SK-N-SH (cell line): ENCODE data around the gene SCTR. TPM values are rescaled to one million over a fixed set of nuclear protein-coding genes. Genes with fewer than 3 reads are reported as not detected.

Experiments used
- CTCF ChIA-PET: fragments of 300-600, 350-600 bp; formaldehyde crosslinking; extraction: SDS; loops from one replicate; lab custom pipeline; 2021; lab: Yijun Ruan, JAX
- POLR2A ChIA-PET: fragments of 350-600 bp; sonication (Branson Sonifier 250); formaldehyde crosslinking; extraction: SDS; loops from one replicate; lab custom pipeline; 2020; ENCODE audit warnings: antibody characterized with exemption, inconsistent platforms; lab: Yijun Ruan, JAX
- DNase-seq: peaks from one replicate; pipeline ENCODE4 v3.0.0; 2012
- H2AFZ ChIP-seq: fragments of 200-600 bp; sonication (generic); 2 replicates; pipeline ENCODE4 v1.8.1; 2016; ENCODE audit warnings: antibody characterized with exemption, mild to moderate bottlenecking, low read depth
- H3F3A ChIP-seq: fragments of 200-600 bp; sonication (generic); replicated peaks from 2 replicates; pipeline ENCODE3; 2016; ENCODE audit warnings: antibody characterized with exemption, mild to moderate bottlenecking; ENCODE audit not compliant: insufficient read depth
- H3K27ac ChIP-seq, 2 experiments: fragments of 200-500 bp in 1 of 2; fragments of 200-600 bp in 1 of 2; sonication (Bioruptor generic) in 1 of 2; sonication (generic), shearing (Covaris generic) in 1 of 2; 2 replicates each; pipeline versions ENCODE4 v1.5.1 to v1.6.1; 2014 to 2016; ENCODE audit warnings: low read depth in 2 of 2, inconsistent platforms in 1 of 2, low read length in 1 of 2, mild to moderate bottlenecking in 1 of 2, mixed read lengths in 1 of 2
- H3K27me3 ChIP-seq: fragments of 200-600 bp; sonication (generic), shearing (Covaris generic); 2 replicates; pipeline ENCODE4 v1.6.1; 2016; ENCODE audit warnings: mixed run types; ENCODE audit not compliant: insufficient read depth
- H3K36me3 ChIP-seq, 2 experiments: fragments of 200-500 bp in 1 of 2; fragments of 200-600 bp in 1 of 2; sonication (Bioruptor generic) in 1 of 2; sonication (generic) in 1 of 2; replicated peaks in 1 of 2; 2 replicates each; pipeline versions ENCODE3 to v1.5.1; 2014 to 2016; ENCODE audit warnings: low read length in 1 of 2, mild to moderate bottlenecking in 1 of 2; ENCODE audit not compliant: insufficient read depth in 2 of 2, control insufficient read depth in 1 of 2
- H3K4me1 ChIP-seq, 2 experiments: fragments of 200-500 bp in 1 of 2; fragments of 200-600 bp in 1 of 2; sonication (Bioruptor generic) in 1 of 2; sonication (generic), shearing (Covaris generic) in 1 of 2; 2 replicates each; pipeline versions ENCODE4 v1.5.1 to v1.6.1; 2014 to 2016; ENCODE audit warnings: low read depth in 1 of 2, low read length in 1 of 2, mixed run types in 1 of 2; ENCODE audit not compliant: insufficient read depth in 2 of 2, control insufficient read depth in 1 of 2
- H3K4me2 ChIP-seq: fragments of 200-600 bp; sonication (generic), shearing (Covaris generic); 2 replicates; pipeline ENCODE4 v1.6.1; 2017; ENCODE audit warnings: mixed run types
- H3K4me3 ChIP-seq, 2 experiments: fragments of 200-500 bp in 1 of 2; fragments of 200-600 bp in 1 of 2; sonication (Bioruptor generic) in 1 of 2; sonication (generic), shearing (Covaris generic) in 1 of 2; 2 replicates each; pipeline versions ENCODE4 v1.5.1 to v1.8.1; 2014 to 2016; ENCODE audit warnings: low read depth in 2 of 2, inconsistent platforms in 1 of 2, low read length in 1 of 2, mild to moderate bottlenecking in 1 of 2, mixed read lengths in 1 of 2, moderate library complexity in 1 of 2
- H3K79me2 ChIP-seq: fragments of 200-600 bp; sonication (generic); 2 replicates; pipeline ENCODE4 v1.8.1; 2017; ENCODE audit warnings: mild to moderate bottlenecking; ENCODE audit not compliant: insufficient read depth
- H3K9ac ChIP-seq: fragments of 200-600 bp; sonication (generic); 2 replicates; pipeline ENCODE4 v1.6.1; 2017; ENCODE audit warnings: mixed run types
- H3K9me2 ChIP-seq: fragments of 200-600 bp; sonication (generic); 2 replicates; pipeline ENCODE4 v1.6.1; 2017; ENCODE audit warnings: mixed run types
- H3K9me3 ChIP-seq: fragments of 200-600 bp; sonication (generic); 2 replicates; pipeline ENCODE4 v1.6.1; 2017; ENCODE audit warnings: mixed run types, mild to moderate bottlenecking, moderate library complexity
- H4K20me1 ChIP-seq: fragments of 200-600 bp; sonication (generic); 2 replicates; pipeline ENCODE4 v1.6.1; 2017; ENCODE audit warnings: mild to moderate bottlenecking, mixed run types; ENCODE audit not compliant: insufficient read depth
- ELF1 ChIP-seq: IDR thresholded peaks from 2 replicates; pipeline ENCODE4 v1.4.0; 2012
- GATA2 ChIP-seq: sonication (generic); formaldehyde crosslinking; IDR thresholded peaks from 2 replicates; pipeline ENCODE4 v1.5.0; 2020; ENCODE audit warnings: mild to moderate bottlenecking, missing genetic modification reagents
- IRF3 ChIP-seq: fragments of 150-350 bp; IDR thresholded peaks from 2 replicates; pipeline ENCODE4 v1.6.1; 2016; ENCODE audit warnings: mild to moderate bottlenecking, low read depth, low read length
- MAX ChIP-seq: IDR thresholded peaks from 2 replicates; pipeline ENCODE4 v1.4.0; 2012; ENCODE audit warnings: low read depth
- MEF2A ChIP-seq: IDR thresholded peaks from 2 replicates; pipeline ENCODE4 v1.4.0; 2012; ENCODE audit warnings: low read depth, borderline replicate concordance
- NRF1 ChIP-seq: IDR thresholded peaks from 2 replicates; pipeline ENCODE4 v1.6.1; 2012; ENCODE audit warnings: low read depth, mild to moderate bottlenecking, low read length
- RCOR1 ChIP-seq: fragments of 150-350 bp; IDR thresholded peaks from 2 replicates; pipeline ENCODE4 v1.6.1; 2017; ENCODE audit warnings: antibody characterized with exemption, low read length
- RXRA ChIP-seq: IDR thresholded peaks from 2 replicates; pipeline ENCODE4 v1.4.0; 2012; ENCODE audit warnings: low read depth, mild to moderate bottlenecking, borderline replicate concordance
- TAF1 ChIP-seq: IDR thresholded peaks from 2 replicates; pipeline ENCODE4 v1.6.1; 2012; ENCODE audit warnings: low read depth, mild to moderate bottlenecking, low read length, moderate library complexity, borderline replicate concordance
- TCF12 ChIP-seq: IDR thresholded peaks from 2 replicates; pipeline ENCODE4 v1.4.0; 2012
- ZBTB33 ChIP-seq: IDR thresholded peaks from 2 replicates; pipeline ENCODE4 v1.4.0; 2012; ENCODE audit warnings: low read depth, borderline replicate concordance
- WGBS: methylation state at CpG from one replicate; pipeline ENCODE4 v1.1.6; 2017; ENCODE audit warnings: low lambda C conversion rate; 5-methylcytosine and 5-hydroxymethylcytosine counted together
- polyA plus RNA-seq, 3 experiments: library from polyadenylated mRNA; depleted of rRNA; stranded (reverse); fragments of >200 nt; gene quantifications; 2 replicates each; pipeline ENCODE4 v1.2.3, GENCODE V29; 2012
- TF ChIP-seq, protein P1 (sequence below): IDR thresholded peaks from 2 replicates; pipeline ENCODE4; 2012

Gene SCTR
- polyA plus RNA-seq, 1 of the 3 experiments (the other 2 are of a cell fraction): not detected

GRCh38 chr2:119546447-119546767, 22.1 kb upstream of the SCTR start:
- Histone ChIP-seq H4K20me1 (no peaks in the 10 kb centered on the region), H3K4me2 (no peak overlapping the region), H3K79me2 (no peaks in the 10 kb centered on the region), H3K4me3 (no peak overlapping the region), H3K9ac (no peak overlapping the region), H3K36me3 (no peaks in the 10 kb centered on the region), H3K27ac (no peak overlapping the region), H3K27me3 (no peaks in the 10 kb centered on the region), H3F3A (no peaks in the 10 kb centered on the region), H3K9me2 (no peaks in the 10 kb centered on the region), H3K9me3 (no peaks in the 10 kb centered on the region), H3K4me1 (peaks cover 0 to 9% of the 10 kb centered on the region in 2 experiments; a peak in 2 of 4 replicates), H2AFZ (no peak overlapping the region)
- ChIA-PET POLR2A (no interaction called here), CTCF (interaction anchor here (1.2 to 1.4 kb wide), 3 partner anchors 29 to 157 kb away, joined by 3 to 4 read pairs (median 3); no protein-coding TSS in a partner anchor)
- TF ChIP-seq GATA2: no peak
- no peak for TF ChIP-seq TAF1
- TF ChIP-seq, protein P1, sequence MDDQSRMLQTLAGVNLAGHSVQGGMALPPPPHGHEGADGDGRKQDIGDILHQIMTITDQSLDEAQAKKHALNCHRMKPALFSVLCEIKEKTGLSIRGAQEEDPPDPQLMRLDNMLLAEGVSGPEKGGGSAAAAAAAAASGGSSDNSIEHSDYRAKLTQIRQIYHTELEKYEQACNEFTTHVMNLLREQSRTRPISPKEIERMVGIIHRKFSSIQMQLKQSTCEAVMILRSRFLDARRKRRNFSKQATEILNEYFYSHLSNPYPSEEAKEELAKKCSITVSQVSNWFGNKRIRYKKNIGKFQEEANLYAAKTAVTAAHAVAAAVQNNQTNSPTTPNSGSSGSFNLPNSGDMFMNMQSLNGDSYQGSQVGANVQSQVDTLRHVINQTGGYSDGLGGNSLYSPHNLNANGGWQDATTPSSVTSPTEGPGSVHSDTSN: no peak
- TF ChIP-seq MEF2A: no peak
- TF ChIP-seq IRF3: no peak
- no peak for TF ChIP-seq RCOR1
- 81% methylated on average over 1 of the region's 1 CpG for whole genome bisulfite sequencing
- DNase-seq: no peak

DNA sequence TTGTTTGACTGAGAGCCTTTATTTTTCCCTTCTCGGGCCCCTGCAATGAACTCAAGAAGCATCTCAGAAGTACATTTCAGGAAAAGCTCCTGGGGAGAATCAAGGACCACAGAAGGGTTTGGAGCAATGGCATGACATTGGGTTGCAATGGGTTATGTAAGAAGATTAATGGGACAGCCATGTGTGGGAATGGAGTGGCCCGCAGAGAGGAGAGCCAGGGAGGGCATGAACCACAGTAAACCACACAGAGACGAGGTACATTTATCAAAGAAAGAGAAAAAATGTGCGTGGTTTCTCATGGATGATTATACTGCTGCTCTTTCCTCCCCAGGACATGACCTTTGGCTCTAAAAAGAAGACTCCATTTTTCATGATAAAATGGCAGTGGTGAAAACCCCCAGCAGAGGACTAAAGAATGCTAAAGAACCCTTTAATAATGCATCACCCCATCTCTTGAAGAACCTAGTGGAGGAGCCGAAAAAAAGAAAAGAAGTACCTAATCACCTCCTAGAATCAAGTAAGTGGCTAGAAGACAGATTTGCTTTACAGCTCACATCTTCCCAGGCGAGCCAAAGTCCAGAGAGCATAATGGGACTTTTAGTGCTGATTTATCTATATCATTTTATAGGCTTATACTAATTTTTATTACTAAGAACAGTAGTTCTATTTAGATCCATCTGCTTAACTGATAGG, 21.6 kb upstream of the SCTR start:
- ChIA-PET CTCF (interaction anchor here (1.2 to 1.3 kb wide), 2 partner anchors 29 to 70 kb away, joined by 3 to 4 read pairs; no protein-coding TSS in a partner anchor), POLR2A (no interaction called here)
- no peak for DNase-seq
- Histone ChIP-seq H3K9me2 (no peaks in the 10 kb centered on the region), H3K9ac (no peak overlapping the region), H3F3A (no peaks in the 10 kb centered on the region), H3K27ac (no peak overlapping the region), H3K4me3 (no peak overlapping the region), H2AFZ (no peak overlapping the region), H3K9me3 (no peaks in the 10 kb centered on the region), H3K27me3 (no peaks in the 10 kb centered on the region), H3K4me1 (peaks cover 0 to 9% of the 10 kb centered on the region in 2 experiments; a peak in 2 of 4 replicates), H3K4me2 (no peak overlapping the region), H4K20me1 (no peaks in the 10 kb centered on the region), H3K79me2 (no peaks in the 10 kb centered on the region), H3K36me3 (no peaks in the 10 kb centered on the region)
- no peak for TF ChIP-seq ELF1
- TF ChIP-seq RCOR1: no peak
- no peak for TF ChIP-seq ZBTB33
- TF ChIP-seq, protein P1: no peak
- TF ChIP-seq TCF12: no peak
- no peak for TF ChIP-seq RXRA
- no peak for TF ChIP-seq MAX
- no peak for TF ChIP-seq GATA2
- no peak for TF ChIP-seq MEF2A
- TF ChIP-seq NRF1: no peak
- 70% methylated on average over 6 of the region's 6 CpGs for WGBS
